Globus pallidus (tissue), 1 donor: ENCODE data around the gene NRG3.
"Not testable (repeated sequence)": the region's sequence is repeated elsewhere in the genome, so short reads cannot be mapped to it uniquely, and the experiment has no call there.

Experiments
- DNase-seq: peaks from one replicate; pipeline ENCODE4 v3.0.0-alpha.2; 2015; ENCODE audit warnings: low spot score

NRG3 gene

DNA sequence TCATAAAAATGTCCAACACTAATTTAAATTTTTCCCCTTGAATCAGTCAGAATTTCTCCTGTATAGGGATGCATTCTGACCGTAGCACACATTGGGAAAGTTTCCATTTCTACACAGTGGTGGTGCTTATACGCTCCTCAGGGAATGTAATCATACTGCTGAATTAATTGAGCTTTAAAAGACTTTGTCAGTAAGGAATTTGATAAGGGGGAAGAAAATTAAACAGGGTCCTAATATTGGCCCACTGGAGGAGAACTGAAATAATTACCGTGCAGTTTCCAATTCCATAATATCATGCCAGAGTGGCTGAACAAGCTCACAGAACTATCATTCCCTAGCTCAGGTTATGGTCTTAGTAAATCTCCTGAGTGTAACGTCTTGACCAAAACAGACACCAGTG, 1041.9 kb downstream of the NRG3 start:
- DNase-seq: no peak

DNA sequence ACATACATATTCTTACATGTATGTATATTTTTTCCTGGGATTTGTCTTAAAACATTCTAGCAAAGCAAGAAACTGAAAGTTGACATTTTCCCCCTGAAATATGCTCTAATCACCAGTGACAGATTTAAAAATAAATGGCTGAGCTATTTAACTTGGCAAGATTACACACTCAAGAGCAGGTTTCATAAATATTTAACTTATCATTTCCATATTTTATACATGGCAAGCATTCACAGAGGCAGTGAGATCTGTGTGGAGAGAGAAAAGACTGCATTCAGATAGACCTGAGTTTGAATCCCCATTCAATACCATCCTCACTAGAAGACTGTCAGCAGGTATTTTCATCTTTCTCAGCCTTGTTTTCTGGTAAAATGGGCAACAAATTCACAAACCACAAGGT, 1043.0 kb downstream of the NRG3 start:
- no peak for DNase-seq

DNA sequence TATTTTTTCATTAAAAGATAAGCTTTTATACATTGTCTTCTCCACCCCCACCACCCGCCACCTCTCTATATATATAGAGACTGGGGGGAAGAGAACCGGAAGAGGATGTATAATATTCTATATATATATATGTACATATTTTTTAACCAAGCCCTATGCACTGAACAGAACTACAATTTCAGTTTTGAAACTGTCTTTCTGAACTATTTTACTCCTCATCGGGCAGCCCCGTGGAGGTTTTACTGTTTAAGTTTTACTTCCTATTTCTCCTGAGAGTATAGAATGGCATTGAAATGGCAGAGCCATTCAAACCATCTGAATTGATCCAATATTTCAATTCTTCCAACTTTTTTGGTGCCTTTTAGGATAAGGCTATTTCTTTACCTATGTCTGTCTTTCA, 1047.1 kb downstream of the NRG3 start:
- no peak for DNase-seq

DNA sequence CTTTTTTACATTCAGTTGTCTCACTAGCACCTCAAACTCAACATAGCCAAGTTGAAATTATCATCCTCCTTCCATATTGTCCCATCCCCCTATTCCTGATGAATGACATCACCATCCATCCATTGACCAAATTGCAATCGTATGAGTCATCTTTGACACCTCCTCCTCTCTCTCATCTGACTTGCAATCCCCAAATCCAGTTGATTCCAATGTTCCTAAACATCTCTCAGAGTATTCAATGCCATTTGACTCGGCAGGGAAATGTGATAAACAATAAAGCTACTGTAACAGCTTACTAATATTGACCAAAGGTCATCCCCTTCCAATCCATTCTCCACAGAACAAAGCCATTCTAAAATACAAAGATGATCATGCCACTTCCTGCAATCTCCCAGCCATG, 1047.8 kb downstream of the NRG3 start:
- DNase-seq: no peak

DNA sequence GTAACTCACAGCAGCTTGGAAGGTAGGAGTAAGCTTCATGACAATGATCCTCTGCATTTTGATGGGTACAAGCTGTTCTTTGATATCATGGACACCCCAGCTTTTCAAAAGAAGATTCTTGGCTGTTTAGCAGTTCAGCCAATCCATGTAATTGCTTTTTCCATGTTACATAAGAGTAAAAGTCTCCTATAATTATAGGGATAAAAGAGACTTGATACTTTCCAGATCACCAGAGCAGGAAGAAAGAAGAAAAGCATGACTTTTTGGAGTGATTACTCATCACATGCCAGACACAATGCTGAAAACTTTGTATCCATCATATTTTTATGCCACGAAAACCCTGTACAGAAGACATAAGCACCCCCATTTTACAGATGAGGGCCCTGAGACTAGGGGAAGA, 1049.7 kb downstream of the NRG3 start:
- no peak for DNase-seq

DNA sequence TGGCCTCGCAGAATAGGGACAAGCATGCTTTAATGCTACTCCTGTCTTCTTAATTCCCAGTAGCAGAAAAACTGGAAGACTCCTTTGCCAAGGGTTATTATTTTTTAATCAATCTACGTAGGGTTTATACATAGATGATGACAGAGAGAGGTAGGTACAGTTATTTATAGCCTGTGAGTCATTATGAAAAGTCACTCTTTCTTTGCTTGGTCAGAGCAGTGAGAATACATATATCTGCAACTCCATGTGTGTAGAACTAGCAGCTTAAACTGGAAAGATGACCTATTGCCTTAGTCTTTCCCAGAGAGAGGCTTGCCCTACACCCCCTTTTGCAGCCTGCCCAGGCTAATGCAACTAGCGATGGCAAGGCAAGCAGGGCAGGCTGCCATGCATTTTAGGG, 1050.6 kb downstream of the NRG3 start:
- no peak for DNase-seq

DNA sequence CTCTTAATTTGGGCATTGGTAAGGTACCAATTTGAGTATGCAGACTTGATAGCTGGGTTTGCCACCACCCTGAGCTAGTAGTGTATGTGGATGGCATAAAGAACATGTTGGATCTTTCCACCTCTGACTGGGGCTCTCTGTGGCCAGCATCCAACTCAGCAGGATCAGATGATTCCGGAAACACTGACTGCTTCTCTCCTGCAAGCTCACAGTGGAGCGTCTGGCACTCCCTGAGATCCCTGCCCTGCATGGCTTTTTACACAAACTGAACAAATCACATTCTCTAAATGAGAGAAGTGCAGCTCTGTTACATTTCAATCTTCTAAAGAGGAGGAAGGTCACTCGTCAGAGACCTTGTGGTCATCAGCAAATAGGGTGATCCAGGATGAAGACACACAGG, 1057.5 kb downstream of the NRG3 start:
- peak; percentile 16 for DNase-seq

DNA sequence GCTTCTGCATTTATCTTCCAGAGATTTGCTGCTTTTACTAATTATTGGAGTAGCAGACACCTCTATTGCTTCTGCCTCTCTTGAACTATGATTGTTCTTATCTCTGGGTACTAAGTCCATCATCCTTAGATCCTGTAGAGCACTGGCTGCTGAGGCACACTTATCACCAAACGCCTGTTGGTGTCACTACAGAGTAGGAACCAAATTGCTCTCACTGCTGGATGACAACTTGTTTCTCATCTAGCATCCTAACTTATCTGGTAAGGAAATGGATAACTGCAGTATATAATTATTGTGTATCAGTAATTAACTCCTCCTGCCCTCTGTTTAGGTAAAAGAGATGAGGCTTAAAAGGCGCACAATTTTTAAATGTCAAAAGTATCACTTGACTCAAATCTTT, 1059.4 kb downstream of the NRG3 start:
- DNase-seq: no peak

DNA sequence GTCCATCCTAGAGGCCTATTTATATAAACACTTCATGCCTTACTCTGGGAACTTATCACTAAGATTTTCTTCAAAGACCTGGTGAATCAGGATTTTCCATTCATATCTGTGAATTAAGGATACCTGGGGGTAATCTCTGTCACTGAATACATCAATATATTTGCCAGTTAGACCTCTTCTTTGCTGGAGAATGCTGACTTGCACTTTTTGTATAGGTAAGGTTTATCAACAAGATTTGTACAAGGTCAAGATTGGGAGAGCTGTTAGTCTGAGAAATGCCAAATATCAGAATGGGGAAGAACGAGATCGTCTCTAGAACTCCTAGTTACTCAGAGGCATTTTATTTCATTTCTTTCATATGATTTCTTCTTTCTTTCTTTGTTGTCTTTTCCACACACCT, 1060.0 kb downstream of the NRG3 start:
- no peak for DNase-seq

DNA sequence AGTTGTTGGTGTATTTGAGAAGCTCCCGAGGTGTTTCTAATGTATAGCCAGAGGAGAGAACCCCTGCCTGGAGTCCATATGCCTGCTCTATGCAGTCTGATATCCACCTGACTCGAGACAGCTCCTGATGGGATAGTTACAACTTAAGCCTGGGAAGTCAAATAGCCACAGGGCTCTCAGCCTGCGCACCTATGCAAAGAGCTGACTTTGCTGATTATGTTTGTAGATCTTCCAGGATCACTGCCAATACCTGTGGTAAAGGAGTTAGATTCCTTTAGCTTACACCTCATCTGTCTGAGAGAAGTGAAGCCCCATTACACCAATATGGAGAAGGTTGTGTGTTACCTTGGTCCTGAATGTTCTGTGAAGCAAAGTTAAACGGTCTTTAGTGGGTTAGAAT, 1063.3 kb downstream of the NRG3 start:
- DNase-seq: no peak

DNA sequence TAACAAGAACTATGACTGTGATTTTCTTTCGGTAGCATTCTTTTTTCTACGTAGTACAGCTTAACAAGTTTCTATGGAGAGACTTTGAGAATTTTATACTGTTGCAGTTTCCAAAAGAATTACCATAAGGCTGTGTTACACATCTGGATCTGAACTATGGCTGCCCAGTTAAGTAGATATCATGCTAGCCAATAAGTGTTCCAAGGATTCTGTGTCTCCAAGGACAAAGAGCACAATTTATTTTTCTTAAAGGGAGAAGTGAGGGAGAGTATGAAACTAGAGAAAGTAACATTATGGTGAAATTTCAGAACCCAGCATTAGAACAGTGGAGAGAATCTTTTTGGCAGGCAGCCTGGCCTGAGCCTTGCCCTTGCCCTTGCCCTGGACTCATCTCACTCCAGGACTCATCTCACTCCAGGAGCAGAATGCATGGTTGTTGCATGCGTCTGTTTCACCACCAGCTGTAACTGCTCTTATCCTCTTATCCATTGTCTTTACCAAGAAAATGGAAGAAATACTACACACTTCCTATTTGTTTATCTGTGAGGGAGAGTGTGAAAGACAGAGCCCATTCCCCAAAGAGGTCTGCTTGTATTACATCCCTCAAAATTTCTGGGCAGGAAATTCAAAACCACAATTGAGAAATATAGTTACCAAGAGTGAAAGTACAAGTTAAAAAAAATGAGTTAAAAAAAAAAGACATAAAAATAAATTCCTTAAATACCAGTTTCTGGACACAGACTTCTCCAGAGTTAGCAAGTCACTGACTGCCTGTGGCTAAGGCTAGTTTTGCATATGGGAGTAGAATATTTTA, 1067.5 kb downstream of the NRG3 start:
- DNase-seq: no peak

DNA sequence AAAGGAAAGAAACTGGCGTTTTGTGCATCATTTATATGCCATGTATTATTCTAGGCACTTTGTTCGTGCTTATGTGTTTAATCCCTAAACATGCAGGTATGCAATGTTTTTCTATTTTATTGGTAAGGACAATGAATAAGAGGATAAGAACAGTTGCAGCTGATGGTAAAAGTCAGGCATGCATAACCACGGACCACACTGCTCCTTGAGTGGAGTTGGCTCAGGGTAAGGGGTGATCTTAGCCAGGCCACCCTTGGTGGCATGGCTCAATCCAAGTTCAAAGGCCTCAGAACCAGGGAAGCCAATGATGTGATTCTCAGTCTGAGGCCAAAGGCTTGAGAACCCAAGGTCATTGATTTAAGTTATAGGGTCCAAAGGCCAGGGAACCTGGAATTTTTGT, 1068.1 kb downstream of the NRG3 start:
- DNase-seq: no peak

DNA sequence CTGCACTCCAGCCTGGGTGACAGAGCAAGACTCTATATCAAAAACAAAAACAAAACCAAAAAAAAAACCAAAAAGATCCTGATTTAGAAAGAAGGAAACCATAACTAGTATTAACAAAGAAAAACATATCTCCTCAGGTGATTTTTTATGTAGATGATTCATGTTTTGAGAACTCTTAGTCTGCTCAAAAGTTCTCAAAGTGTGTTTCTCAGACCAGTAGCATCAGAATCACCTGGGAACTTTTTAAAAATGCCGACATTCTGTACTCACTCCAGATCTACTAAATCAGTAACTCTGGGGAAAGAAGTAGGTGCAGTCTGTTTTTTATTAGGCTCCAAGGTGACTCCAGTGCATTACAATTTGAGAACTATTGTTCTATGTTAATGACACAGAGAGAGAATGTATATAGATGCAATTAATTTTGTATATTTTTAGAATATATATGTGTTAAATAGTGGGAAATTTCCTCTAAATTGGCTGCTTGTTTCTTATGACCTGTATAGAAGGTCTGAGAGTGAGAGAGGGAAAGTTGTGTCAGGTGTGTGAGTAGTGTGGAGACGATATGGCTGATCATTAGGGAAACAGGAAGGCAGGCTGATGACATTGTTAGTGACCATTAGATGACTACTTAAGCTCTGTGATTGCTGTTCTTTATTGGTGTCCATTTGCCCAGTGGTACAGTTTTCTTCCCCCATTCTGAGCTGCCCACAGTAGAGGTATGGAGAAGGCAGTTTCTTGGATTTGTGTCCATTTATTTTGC, 1075.0 kb downstream of the NRG3 start:
- no peak for DNase-seq

DNA sequence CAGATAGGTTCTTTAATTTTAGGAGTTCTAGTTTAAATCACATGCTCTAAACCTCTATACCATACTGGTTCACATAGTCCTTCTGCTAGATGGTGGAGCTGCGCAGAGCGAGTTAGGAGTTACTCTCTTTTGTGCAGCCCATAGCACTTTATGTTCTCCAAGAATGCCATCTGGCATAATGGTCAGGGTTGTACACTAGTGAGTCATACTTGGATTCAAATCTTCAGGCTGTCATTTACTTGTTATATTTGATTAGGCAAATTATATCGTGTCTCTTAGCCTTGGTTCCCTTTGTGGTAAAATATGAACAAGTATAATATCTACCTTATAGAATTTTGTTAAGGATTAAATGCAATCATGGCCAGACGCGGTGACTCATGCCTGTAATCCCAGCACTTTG, 1078.3 kb downstream of the NRG3 start:
- no peak for DNase-seq

DNA sequence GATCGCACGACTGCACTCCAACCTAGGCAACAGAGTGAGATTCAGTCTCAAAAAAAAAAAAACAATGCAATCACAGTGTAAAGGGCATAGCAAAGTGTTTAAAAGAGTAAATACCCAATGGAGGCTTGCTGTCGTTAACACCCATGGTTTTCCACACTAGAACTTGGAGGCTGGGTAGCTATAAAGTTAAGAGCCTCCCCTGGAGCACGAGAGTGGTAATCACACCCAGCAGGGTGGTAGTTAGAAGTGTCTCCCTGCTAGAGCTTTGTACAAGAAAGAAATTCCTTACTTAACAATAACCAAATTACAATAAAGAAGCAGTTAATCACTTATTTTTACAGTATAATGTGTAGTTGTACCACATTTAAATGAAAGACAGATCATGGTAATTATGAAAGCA, 1078.9 kb downstream of the NRG3 start:
- DNase-seq: no peak

DNA sequence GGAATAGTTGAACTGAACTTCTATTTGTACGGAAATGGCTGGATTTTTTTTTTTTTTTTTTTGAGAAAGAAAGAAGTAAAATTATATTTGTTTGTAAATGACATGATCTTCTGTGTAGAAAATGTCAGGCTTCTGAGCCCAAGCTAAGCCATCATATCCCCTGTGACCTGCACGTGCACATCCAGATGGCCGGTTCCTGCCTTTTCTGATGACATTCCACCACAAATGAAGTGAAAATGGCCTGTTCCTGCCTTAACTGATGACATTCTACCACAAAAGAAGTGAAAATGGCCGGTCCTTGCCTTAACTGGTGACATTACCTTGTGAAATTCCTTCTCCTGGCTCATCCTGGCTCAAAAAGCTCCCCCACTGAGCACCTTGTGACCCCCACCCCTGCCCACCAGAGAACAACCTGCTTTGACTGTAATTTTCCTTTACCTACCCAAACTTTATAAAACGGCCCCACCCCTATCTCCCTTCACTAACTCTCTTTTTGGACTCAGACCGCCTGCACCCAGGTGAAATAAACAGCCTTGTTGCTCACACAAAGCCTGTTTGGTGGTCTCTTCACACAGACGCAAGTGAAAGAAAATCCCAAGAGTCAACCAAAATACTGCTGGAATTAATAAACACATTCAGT, 1085.5 kb downstream of the NRG3 start:
- not testable (repeated sequence) for DNase-seq

DNA sequence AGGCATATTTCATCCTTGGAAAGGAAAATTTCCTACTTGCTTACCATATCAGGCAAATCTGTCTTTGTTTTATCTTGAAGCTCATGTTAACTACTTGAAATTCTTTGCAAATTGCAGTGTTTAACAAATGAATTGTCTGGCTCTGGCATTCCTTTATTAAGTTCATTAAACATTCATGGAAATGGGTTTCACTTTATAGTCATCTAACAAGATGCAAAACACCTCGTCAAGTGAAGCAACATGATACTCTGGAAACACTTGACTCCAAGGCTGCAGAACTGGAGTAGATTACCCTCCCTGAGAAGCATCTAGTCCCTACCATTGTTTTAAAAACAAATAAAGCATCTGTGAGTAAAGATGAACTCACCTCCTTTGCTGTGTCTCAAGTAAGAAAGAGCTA, 1086.9 kb downstream of the NRG3 start:
- no peak for DNase-seq

DNA sequence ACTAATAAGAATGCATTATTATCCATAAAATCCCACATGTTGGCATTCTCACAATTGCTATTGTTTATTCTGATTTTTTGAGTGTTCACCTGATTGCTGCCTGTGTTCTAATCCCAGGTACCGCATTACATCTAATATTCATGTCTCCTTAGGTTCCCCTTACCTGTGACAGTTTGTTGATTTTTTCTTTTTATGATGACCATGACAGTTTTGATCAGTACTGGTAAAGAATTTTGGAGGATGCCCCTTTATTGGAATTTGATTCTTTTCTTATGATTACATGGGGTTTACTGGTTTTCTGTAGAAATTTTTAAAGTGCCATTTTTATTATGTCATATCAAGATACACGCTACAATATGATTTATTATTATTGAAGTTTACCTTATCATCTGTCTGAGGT, 1091.1 kb downstream of the NRG3 start:
- no peak for DNase-seq

DNA sequence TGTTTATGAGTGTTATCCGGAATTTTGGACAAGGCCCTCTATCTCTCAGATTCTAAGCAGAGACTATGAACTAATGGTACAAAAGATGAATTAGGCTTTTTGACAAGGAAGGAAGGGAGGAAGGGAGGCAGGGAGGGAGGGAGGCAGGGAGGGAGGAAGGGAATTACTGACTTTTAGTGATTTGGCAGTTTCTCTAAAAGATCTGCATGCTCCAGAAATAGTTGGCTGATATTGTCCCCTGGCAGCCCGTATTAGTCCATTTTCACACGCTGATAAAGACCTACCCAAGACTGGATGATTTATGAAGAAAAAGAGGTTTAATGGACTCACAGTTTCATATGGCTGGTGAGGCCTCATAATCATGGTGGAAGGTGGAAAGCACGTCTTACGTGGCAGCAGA, 1093.5 kb downstream of the NRG3 start:
- no peak for DNase-seq

DNA sequence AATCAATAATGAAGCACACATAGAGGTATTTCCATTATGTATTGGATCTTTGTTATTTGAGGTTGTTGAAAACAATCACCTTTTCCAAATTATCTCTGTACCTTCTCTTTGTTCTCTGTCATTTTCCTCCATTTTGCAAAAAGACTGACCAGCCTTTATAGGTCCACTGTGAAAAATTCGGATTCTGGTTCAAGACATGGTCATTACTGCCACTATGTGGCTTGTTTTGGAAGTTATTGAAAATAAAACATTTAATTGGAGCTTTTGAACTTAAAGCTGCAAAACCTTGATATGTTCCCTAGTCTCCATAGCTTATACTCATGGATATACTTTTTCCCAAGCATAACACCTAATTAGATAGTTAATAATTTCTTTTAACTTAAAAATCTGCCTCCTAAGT, 1094.4 kb downstream of the NRG3 start:
- DNase-seq: no peak

DNA sequence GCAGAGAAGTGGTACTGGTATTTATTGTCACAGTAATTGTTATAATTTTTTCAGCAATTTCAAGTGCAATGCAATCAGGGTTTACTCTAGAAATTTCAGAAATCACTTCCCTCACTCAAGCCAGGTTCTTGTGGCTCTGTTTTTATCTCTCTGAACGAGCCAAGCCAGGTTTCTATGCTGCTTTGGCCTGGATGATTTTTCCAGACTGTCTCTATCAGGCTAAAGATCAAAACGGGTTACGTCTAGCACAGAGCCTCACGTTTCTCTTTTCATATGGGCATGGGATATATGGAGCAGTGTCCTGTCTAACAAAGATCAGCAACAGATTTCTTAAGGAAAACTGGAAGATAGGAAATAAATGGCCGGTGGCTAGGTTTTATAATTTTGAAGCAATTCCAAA, 1105.3 kb downstream of the NRG3 start:
- no peak for DNase-seq

DNA sequence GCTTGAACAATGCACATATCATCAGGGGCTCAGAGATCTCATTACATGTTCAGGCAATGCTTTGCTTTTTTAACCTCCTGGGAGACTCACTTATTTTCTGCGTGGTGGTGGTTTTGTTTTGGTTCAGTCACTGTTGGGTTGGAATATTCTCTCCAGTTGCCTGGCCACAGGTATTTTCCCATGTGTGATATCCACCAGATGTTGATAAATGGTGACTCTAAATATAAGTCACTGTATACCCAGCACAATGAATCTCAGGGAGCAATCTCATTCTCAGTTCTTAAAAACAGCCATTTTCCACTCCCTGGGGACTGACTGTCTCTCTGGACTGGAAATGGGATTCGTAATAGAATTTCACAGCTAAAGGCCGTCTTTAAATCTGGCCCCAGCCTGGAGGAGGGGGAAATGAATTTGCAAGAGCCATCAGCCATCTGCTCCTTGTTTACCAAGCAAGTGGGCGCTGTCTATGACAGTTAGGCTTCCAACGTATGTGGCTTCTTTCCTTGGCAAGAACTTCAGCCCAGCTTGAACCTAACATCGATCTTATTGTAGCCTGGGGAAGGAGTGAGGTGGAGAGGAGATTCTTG, 1106.2 kb downstream of the NRG3 start:
- no peak for DNase-seq

DNA sequence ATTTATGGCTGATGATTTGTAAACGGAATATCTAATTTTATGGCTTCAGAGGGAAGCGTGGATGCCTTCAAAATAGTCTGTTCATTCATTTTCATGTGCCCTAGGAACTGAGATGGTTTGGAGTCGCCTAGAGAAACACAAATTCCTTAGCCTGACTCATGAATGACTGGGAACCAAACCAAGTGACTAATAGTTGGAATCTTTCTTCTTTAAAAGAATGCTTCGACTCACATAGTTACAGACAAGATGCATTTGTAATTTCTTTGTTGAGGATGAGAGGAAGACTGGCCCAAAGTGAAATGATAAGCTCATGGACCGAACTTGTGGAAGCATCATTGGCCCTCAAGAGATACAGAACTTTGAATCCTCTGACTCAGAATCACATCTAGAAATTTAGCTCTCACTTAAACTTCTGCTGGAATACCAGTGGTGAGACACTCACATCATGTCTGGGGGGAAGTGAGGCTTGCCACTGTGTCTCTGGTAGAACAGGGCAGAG, 1107.2 kb downstream of the NRG3 start:
- no peak for DNase-seq
